Gastroesophageal sphincter (tissue), 3 donors: ENCODE measurements around the gene IL1RAPL1.

ENCODE experiments used
- CTCF ChIP-seq, 4 experiments: fragments of 200-600 bp in 2 of 4; fragments of 450-650 bp in 2 of 4; sonication (generic) in 1 of 4; IDR thresholded peaks; one replicate each; pipeline ENCODE4 v1.5.1; 2017 to 2019; ENCODE audit warnings: antibody characterized with exemption in 4 of 4, mild to moderate bottlenecking in 2 of 4, moderate library complexity in 2 of 4
- EP300 ChIP-seq: sonication (generic); formaldehyde crosslinking; IDR thresholded peaks from one replicate; pipeline ENCODE4 v1.6.1; 2017; ENCODE audit warnings: antibody characterized with exemption, mild to moderate bottlenecking
- POLR2A ChIP-seq, 2 donors: fragments of 450-650 bp; IDR thresholded peaks; one replicate each; pipeline ENCODE4 v1.6.1; 2017; ENCODE audit warnings: antibody characterized with exemption in 2 of 2, mild to moderate bottlenecking in 2 of 2, moderate library complexity in 1 of 2
- POLR2AphosphoS5 ChIP-seq: sonication (generic); formaldehyde crosslinking; IDR thresholded peaks from one replicate; pipeline ENCODE4 v1.6.1; 2017; ENCODE audit warnings: antibody characterized with exemption

- TF ChIP-seq CTCF (IDR thresholded peaks at IDR 0.05) (no peak), EP300 (no peak), POLR2A (IDR thresholded peaks at IDR 0.05) (no peak), POLR2AphosphoS5 (no peak)
Measured at GRCh38 chrX:29726811-29727210, 1139.6 kb downstream of the IL1RAPL1 start.
